IPS-NIHi7 (cell line): ENCODE measurements around the gene PNLIP.

Experiments
- DNase-seq: peaks from one replicate; pipeline ENCODE4 v3.0.0; 2012; ENCODE audit warnings: mixed read lengths; ENCODE audit errors: extremely low spot score

PNLIP gene

DNA sequence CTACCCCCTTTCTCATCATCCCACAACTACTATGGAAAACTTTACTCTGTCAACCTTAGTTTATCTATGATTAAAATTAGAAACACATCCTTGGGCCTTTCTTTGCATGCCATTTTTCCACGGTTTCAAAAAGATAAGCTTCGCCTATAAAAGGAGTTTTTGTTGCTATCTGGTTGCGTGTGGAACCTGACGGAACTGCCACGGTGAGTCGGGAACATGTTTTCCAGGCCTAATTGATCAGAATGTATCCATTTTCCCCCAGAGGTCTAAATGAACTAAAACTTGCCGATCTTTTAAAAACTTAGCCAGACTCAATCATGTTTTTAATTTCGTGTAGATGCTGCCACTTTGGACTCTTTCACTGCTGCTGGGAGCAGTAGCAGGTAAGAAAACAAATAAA lies at the start of gene PNLIP:
PNLIP (plus strand) TSS at position 176 of the 400 bp plus-strand sequence; CDS start at position 338, 162 bp downstream.
- no peak for DNase-seq

DNA sequence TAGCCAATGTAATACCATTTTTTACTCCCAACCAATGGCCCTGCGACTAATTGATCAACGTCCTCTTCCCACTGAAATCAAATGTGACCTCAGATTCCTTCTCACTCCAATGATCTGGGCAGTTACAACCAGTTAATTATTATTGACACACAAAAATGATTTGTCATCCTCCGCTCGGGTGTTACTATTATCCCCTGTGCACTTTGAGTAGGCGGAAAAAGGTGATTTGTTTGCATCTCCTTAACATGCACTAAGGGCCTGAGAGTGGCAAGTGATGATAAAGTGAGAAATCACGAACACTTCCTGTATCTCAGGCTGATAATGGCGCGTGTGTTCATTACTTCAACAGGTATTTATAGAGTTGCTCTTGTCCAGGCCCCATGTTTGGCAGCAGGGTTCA lies 40.9 kb upstream of the PNLIP start:
- no peak for DNase-seq

DNA sequence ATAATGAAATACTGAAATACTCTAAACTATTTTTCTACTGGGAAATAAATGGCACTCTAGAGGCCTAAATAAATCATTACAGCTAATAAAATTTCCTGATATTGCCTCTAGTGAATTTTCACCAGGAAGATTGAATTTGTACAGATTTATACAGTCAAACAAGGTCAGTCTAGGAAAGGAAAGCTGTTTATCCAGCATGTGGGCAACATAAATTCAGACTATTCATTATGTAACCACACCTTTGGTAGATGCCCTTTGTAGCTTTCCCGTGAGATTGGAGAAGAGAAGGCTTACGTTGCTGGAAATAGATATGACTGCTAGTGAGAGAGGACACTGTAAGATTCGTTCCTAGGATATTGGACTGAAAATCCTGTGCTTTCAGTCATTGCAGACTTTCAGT lies 35.2 kb upstream of the PNLIP start:
- no peak for DNase-seq

DNA sequence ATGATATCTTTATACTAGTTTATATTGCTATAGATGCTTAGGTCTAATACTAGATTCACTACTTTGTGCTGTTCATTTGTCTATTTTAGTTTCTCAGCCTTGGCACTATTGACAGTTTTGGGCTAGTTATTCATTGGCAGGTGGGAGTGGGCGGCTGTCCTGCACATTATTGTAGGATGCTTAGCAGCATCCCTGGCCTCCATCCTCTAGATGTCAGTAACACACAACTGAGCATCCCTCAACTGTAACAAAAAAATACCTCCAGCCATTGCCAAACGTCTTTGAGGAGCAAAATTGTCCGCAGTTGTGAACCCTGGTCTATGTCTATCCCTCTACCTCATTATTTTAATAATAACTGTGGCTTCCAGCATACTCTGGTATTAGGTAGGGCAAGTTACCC lies 34.4 kb upstream of the PNLIP start:
- no peak for DNase-seq

DNA sequence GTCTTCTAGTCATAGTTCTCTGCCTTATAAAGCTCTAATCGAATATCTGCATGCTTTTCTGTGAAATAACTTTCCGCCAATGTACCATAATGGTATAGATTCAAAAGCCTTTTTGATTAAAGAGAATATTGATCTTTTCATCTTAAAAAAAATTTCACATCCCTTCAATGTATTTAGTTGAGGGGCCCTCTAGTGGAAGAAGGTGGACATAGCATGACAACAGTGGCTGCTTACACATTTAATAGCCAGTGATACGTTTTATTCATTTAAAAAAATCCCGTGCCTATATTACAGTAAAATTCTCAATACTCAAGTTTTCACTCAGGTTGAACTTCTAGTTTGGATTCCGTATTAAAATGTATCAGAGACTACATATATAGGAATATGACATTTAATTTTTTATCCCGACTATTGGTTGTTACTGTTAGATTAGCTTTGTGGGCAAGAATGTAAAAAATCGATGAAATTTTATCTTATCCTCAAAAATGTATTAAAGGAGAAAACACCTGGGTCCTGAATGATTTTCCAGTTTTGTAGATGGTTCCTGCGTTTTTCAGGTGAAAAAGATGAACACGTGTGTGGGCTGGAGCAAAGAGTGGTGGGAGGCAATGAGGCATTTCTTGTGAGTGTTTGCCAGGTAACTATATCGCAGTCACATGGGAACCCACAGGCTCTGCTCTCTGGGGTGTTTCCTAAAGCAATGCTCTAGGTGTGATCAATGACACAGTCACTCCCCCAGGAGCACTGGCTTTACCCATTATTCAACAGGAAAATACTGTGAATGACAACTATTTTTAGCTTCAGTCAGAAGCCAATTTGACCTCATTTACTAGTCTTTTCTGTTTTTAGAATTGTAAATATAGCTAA lies 24.1 kb upstream of the PNLIP start:
- DNase-seq: peak; percentile 30

DNA sequence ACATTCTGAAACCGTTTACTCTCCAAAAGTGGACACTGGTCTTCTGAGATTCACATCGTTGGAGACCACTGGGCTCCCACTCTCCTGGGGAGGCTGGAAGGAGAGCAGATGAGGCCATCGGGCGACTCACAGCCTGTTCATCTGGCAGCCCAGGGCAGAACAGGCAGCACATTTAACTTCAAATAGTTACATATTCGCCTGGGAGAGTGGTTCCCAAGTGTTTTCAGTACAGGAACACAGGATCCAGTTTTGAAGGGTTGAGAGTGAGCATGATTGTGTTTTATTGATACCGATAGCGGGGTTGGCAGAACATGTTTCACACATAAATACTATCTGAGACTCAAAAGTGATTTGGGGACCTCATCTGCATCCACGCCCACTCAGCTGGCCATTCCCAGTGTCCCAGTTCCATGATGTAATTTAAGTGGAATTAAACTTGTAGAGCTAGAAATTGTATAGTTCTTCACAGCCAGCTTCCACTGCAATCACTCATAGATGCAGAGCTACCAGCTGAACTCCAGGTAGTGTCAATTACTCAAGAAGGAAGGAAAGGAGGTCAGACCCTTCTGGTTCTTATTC lies 22.8 kb upstream of the PNLIP start:
- no peak for DNase-seq

DNA sequence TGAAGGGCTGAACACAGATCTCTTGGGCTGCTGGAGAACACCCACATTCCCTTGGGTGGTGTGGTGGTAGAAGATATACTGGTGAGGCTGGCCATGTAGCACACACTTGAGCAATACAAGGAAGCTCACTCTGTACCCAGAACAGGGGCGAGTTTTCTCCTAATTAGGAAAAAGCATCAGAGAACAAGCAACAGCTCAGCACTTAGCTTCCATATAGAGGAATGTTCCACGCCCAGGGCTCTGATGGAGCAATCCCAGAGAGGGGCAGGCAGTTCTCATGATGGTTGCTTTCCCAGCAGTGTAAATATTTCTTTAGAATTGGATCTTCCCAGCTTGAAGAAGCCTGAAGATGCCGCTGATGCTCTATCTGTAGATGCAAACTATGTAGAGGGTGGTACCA lies 21.0 kb upstream of the PNLIP start:
- no peak for DNase-seq

DNA sequence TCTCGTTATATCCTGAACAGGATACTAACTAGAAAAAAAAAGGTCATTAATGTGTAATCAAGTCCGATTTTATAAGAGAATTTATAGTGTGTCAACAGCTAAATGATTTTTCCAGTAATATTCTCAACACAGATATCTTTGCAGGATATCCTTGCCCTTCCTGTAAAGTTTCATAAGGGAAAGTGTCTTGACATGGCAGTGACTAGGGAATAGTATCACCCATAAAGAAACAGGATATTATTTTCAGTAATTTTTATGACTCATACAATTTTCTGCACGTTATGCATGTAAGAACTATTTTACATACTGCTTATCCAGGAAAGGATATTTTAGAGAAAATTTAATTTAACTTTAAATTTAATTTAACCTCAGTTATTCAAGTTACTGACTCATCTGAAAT lies 19.5 kb upstream of the PNLIP start:
- DNase-seq: no peak

DNA sequence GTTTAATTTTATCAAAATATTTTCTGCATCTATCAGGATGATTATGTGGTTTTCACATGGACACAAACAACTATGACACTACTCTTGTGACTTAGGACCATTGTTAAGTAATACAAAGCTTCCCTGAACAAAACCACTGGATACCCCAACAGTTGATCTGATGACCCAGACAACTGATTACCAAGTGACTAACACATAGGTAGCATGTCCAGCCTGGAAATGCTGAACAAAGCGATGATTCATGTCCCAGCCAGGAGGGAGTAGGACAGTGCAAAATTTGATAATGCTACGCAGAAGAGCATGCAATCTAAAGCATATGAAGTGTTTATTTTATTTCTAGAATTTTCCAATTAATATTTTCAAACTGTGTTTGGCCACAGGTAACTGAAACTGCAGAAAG lies 8.9 kb upstream of the PNLIP start:
- no peak for DNase-seq

DNA sequence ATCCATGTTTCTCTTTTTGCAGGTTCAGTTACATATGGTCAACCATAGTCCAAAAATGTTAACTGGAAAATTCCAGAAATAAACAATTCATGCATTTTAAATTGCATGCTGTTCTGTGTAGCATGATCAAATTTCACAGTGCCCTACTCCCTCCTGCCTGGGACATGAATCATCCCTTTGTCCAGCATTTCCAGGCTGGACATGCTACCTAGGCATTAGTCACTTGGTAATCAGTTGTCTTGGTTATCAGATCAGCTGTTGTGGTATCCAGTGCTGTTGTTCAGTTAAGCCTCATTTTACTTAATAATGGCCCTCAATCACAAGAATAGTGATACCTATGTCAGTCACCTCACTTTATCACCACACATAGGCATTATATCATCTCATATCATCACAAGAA lies 7.3 kb upstream of the PNLIP start:
- no peak for DNase-seq

DNA sequence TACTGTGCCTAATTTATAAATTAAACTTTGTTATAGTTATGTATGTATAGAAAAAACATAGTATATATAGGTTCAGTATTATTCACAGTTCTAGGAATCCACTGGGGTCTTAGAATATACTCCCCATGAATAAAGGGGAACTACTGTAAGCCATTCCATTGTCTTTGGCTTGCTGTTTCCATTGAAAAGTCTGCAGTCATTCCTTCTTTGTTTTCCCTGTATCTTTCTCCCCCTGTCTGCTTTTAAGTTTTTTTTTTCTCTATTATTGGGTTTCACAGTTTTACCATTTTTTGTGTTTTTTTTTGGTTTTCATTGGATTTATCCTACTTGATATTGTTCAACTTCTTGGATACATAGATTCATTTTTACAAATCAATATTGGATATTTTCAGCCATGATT lies 6.7 kb upstream of the PNLIP start:
- DNase-seq: no peak

DNA sequence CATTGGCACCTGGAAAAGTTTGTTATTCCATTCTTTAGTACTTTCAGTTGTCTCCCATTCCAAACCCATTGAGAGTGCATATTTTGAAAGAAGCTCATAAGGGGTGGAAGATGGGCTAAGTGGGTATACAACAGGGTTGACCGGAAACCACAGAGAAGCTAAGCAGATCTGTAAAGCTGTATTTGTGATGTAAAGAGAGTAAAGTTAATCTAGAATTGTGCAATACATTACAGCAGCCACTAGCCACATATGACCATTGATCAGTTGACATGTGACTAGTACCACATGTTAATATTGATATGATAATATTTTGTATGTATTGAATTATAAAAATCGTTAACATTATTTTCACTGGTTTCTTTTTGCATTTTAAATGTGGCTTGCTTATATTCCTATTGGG lies 4.9 kb upstream of the PNLIP start:
- no peak for DNase-seq

DNA sequence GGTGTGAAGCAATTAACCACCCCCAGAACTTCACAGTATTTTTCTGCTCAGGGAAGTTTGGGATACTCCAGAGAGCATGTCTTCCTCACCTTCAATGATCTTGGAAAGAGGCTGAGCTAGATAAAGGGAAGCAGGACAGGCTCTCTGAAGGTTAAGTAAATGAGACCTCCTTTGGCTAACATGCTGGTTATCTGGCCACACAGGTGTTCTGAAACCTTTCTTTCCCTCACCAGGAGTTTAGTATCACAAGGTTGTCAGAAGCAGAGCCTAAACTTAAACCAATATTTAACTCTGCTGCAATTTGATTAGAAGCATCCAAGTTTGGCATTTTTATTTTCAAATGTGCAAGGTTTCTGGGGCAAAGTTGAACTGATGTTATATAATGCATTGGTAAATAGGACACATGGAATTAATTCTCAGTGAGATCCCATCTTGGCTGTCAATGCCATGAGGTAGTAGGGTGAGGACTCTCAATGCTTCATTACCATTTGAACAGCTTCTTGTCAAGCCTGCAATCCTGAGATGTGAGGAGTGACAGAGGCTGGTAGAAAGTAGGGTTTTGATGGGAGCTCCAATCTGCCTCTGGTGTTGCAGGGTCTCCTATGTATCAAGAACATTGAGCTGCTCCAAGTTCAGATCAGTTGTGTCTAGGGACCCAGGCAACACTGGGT lies 3.6 kb upstream of the PNLIP start:
- no peak for DNase-seq

DNA sequence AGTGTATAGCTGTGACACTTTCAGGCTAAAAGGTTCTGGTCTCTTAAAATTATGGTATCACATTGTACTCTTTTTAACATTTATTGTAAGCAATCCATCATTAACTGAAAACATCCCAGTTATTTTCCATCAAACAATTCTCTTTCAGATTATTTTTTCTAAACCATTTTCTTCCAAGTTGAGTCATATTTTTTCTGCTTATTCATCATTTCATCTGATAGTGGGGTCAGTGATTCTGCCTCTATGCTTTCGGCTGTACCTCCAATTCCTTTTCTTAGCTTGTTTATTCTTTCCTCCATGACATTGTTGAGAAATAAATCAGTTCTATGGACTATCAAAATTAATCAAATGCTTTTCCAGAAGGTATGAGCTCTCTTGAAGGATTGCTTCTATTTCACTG lies 609 bp upstream of the PNLIP start:
- no peak for DNase-seq

DNA sequence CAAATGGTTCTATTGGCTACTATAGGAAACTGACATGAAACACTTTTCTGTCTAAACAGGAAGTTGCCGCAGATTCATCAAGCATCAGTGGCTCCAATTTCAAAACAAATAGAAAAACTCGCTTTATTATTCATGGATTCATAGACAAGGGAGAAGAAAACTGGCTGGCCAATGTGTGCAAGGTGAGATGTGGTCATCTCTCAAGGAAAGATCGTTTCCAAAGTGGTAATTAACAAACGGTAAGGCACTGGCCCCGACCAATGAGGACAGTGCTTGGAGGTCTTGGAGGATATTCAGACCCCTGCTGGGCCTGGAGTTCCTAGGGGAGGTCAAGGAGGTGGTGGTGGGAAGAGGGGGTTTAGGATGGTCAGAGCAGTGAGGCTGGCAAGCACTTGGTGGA lies 2.6 kb downstream of the PNLIP start:
- DNase-seq: no peak

DNA sequence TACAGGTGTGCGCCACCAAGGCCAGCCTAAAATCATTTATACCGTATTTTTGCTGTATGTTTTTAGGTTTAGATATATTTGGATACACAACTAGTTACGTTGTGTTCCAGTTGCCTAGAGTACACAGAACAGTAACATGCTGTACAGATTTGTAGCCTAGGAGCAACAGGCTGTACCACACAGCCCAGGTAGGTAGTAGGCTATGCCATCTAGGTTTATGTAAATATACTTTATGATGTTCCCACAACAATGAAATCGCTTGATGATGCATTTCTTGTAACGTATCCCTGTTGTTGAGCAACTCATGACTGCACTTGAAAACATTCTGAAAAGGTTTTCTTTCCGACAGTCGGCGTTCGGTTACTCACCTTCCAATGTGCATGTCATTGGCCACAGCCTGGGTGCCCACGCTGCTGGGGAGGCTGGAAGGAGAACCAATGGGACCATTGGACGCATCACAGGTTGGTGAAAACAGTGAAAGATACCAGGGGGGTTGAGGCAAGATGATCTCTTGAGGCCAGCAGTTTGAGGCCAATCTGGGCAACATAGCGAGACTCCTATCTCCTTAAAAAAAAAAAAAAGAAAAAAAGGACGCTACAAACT lies 7.7 kb downstream of the PNLIP start:
- DNase-seq: no peak

DNA sequence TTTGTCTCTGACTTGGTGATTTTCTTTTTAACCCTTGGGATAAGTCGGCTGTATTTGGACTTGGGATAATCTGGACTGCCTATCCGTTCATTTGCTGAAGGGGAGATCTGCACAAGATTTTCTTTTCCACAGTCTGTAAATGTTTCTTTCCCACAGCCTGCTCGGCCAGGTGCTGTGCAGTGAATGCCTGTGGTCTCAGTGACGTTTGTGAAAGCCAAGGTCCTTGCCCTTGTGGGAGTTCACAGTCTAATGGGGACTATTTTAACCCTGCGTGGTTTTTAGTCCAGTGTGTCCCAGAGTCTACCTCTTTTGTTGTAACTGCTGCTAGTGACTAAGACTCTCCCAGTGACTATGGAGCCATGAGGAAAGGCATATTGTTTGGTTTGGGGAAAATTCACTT lies 8.9 kb downstream of the PNLIP start:
- no peak for DNase-seq

DNA sequence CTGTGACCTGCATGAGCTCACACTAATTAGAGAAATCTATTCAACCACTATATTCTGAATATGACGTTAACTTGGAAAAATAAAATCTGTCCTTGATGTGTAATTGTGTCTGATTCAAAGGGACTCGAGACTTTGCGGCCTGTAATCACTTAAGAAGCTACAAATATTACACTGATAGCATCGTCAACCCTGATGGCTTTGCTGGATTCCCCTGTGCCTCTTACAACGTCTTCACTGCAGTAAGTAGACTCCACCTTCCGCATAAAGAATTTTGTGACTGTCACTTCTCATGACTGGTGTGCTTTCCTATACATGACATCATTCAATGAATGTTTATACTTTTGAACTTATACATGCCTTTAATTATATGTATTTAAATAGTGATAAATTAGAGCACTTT lies 10.1 kb downstream of the PNLIP start:
- no peak for DNase-seq

DNA sequence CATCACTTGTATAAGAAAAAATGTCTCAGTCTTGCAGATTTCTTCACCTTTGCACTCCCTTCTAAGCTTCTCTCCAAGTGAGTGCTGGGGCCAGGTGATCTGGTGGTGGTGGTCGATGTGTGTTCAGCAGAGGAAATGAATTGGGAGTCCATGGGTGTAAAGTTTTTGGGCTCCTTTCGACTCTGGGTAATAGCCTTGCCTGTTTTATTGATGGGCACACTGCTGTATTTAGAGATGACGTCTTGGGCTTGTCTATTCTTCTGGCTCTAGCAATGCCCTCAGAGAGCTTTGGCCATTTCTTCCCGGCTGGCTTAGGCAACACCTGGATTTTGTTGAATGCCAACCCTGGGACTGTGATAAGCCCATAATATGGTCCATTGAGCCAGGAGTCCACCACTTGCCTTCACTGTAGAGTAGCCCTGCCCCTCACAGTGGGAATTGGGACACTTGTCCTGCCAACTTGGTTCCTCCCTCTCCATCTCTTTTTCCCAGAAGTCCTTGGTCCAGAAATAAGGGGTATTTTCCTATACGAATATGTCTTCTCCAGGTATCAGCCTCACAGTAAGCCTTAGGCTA lies 11.7 kb downstream of the PNLIP start:
- DNase-seq: no peak

DNA sequence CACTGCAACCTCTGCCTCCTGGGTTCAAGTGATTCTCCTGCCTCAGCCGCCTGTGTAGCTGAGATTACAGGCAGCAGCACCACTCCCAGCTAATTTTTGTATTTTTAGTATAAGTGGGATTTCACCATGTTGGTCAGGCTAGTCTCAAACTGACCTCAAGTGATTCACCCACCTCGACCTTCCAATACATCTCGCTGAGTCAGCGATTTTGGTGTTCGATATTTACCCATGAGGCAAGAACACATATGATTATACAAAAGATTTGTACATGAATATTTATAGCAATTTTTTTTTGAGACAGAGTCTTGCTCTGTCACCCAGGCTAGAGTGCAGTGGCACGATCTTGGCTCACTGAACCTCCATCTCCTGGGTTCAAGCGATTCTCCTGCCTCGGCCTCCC lies 19.8 kb downstream of the PNLIP start:
- no peak for DNase-seq

DNA sequence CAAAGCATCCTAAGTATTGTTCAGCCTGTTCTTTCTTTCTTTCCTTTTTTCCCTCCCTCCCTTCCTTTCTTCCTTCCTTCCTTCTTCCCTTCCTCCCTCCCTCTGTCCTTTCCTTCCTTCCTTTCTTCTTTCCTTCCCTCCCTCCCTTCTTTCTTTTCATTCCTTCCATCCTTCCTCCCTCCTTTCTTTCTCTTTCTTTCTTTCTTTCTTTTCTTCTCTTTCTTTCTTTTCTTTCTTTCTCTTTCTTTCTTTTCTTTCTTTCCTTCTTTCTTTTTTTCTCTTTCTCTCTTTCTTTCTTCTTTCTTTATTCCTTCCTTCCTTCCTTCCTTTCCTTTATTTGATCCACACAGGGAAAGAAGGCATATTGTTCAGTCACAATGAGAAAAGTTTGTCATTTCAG lies 21.2 kb downstream of the PNLIP start:
- no peak for DNase-seq

DNA sequence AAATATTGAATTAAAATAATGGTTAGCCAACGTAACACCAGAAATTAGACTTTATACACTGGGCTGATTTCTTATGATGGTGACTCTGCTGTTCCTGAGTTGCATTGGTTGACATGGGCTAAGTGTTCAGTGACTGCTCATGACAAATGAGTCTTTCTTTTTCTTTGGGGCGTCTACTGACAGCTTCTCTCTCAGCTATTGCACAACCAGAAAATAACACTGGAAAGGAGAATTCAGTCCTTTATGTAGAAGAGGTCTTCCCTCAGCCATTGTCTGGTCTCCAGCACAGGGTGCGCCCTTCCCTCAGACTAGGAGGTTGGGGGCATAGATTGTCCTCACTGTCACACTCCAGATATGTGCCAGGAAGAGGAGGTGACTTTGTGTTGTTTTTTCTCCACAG lies 21.6 kb downstream of the PNLIP start:
- no peak for DNase-seq
